ENCODE data around the gene CUX1. TPM values are rescaled to one million over a fixed set of nuclear protein-coding genes. Genes with fewer than 3 reads are reported as not detected.

CUX1 gene
- total RNA-seq, 1 donor from 2014 or later: 46.5 TPM

GRCh38 chr7:101933688-101934121 is 116.3 kb downstream of the CUX1 start:
- no peak for DNase-seq (ENCODE audit: low read depth)

DNA sequence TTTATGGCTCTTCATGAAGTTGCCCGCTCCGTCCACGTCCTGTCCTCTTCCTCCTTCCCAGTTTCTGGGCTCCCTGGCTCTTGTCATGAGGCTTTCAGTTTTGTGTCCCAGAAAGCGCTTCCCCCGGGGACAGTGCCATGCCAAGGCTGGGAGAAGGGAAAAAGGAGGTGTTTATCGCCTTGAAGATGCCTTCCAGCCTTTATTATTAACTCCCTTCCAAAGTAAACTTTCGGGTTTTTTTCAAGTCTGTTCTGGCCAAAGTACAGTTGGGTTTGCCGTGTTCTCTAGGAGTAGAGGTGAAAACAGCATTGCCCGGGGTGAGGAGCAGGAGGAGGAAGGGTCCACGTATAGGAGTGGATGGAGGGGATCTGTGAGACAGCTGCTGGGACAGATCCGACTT is 117.2 kb downstream of the CUX1 start:
- no peak for DNase-seq (ENCODE audit: low read depth)

DNA sequence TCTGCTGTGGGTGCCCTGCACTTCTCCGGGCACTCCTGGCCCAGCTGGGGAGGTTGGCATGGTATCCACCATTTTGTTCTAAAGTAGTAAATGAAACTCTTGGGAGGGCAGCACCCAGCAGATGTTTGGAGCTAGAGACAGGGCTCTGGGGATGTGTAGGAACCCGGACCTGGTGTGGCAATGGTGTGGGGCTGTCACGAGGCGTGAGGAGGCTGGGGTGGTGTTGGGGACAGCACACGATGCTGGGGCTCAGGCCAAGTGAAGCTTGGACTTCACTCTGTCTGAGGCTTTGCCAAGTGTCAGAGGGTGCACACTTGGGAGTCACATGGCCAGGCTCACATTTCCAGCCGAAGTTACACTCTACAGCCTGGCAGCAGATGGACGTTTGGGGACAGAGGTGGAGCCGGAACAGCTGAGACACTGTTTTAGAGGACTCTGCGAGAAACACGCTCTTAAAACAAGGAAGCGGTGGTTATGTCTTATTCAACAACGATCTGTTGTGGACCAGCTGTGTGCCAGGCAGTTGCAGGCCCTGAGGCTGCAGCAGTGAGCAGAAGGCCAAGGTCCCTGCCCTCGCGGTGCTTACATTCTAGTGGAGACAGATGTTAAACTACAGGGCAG is 118.2 kb downstream of the CUX1 start:
- peak; percentile 80 for DNase-seq (ENCODE audit: low read depth)

- DNase-seq (ENCODE audit: low read depth): no peak
These were observed 118.8 kb downstream of the CUX1 start for GRCh38 chr7:101936223-101936610.

- no peak for DNase-seq (ENCODE audit: low read depth)
These were observed 119.3 kb downstream of the CUX1 start for GRCh38 chr7:101936611-101937231.

- no peak for DNase-seq (ENCODE audit: low read depth)
These were observed 120.5 kb downstream of the CUX1 start for GRCh38 chr7:101937717-101938514.

DNA sequence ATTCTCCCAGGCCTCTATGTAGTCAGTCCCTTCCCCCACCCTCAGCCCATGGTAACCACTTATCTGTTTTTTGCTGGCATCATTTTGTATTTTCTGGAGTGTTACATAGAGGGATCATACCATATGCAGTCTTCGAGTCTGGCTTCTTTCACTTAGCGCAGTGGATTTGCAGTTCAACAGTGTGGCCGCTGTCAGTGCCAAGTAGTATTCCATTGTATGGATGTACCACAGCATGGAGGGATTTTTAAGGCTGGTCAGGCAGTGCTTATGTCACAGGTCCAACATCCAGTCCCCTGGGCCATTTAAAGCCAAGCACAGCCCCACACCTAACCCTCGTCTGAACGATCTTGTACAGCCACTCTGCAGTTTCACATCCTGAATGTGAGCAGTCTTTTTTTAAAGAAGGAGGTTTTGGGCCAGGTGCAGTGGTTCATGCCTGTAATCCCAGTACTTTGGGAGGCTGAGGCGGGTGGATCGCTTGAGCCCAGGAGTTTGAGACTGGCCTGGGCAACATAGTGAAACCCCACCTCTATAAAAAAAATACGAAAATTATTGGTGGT is 121.8 kb downstream of the CUX1 start:
- DNase-seq (ENCODE audit: low read depth): no peak

GRCh38 chr7:101940151-101940550 is 122.7 kb downstream of the CUX1 start:
- no peak for DNase-seq (ENCODE audit: low read depth)

DNA sequence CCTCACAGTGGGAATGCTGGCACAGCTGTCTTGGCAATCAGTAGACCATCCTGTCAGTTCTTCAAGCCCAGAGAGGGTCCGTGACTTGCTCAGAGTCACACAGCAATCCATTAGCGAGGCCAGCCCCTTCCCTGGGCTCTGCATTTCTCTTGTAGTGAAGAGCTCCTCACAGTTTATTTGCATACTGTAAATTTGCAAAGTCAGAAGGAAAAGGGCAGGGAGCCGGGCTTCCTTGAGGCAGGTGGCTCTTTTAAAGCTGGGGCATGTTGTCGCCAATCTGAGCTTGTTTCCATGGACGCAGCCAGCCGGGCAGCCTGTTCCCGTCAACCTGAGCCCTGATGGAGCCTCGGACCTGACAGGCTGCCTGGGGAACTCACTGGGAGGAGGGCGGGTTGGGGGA is 123.4 kb downstream of the CUX1 start:
- DNase-seq (ENCODE audit: low read depth): no peak

DNA sequence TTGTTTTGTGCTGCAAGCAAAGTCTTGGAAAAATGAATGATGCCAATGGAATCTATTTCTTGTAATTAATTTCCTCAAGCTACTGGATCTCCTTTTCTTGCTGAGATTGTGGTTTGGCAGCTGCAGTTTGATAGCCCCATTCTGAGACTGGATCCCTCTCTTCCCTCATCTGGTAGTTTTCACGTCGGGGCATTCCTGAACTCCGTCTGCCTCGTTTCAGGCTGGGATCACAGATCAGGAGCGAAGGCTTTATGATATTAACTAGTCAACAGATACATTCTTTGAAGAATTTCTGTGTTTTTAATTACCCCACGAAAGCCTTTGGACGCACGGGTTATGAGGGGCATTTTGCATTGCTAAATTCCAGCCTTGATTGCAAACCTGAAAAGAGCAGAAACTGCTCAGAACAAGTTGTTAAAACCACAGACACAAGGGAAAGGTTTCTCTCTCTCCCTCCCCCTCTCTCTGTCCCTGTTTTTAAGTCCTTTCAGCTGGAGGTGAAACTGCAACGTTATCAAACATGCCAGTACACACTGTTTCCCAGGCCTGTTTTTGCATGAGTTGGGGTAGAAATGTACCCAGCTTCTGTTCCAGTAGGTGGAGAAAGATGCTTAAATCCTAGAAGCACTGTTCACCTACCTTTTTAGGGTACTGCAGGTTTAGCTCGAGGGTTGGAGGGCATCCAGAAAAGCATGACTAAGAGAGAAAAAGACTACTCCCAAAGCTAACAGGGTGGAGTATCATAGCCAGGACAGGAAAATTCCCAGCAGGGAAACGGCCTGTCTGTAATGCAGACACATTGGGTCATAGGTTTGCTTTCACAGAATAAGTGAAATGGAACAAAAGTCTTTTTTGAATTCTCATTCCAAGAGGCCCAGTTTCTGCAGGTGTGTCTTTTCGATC is 124.3 kb downstream of the CUX1 start:
- peak; percentile 54 for DNase-seq (ENCODE audit: low read depth)

DNA sequence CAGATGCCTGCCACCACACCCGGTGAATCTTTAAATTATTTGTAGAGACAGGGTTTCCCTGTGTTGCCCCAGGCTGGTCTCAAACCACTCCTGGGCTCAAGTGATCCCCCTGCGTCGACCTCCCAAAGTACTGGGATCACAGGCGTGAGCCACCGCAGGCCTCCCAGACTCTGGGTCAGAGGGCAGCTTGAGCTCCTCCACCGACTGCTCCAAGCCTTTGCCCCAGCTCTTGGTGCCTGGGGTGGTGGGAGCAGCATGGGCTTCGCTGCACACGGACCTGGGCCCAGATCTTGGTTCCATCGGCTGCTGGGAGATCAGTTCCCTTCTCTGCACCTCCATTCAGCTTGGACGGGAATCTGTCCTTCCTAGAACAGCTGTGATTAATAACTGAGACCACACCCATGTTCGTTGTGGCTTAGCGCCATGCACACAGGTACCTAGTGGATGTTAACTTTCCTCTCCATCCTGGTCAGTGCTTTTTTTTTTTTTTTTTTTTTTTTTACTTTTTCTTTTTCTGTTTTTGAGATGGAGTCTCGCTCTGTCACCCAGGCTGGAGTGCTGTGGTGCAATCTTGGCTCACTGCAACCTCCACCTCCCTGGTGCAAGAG is 125.3 kb downstream of the CUX1 start:
- no peak for DNase-seq (ENCODE audit: low read depth)

GRCh38 chr7:101943306-101943705 is 125.9 kb downstream of the CUX1 start:
- DNase-seq (ENCODE audit: low read depth): no peak

DNA sequence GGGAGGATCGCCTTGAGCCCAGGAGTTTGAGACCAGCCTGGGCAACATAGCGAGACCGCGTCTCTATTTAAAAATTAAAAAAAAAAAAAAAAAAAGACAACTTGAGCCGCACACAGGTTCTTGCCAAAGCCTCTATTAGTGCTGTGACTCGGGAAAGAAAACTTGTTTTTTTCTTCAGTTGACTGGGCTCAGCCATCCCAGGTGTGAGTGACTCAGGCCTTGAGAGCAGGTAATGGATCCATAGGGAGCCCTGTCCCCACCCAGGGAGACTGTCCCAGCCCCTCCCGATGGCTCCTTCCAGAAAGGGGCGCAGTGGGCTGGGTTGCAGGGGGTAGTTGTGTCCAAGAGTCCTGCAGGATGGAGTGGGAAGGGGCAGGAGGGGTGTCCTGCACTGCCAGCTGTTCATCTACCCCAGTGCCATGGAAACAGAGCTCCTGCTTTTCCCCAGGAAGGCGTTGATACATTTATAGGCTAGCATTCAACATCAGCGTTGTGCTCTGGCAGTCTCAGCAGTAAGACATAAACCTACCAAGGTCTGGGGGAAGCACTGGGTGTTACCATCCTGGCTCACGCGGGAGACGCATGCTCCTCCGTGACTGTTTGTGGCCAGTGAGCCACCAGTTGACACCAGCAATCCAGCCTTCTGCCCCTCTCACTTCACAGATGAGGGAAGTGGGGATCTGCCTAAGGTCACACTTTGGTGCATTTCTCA is 126.6 kb downstream of the CUX1 start:
- no peak for DNase-seq (ENCODE audit: low read depth)

GRCh38 chr7:101944611-101945010 is 127.2 kb downstream of the CUX1 start:
- DNase-seq (ENCODE audit: low read depth): no peak

- DNase-seq (ENCODE audit: low read depth): no peak
These were observed 127.8 kb downstream of the CUX1 start for GRCh38 chr7:101945034-101945758.

GRCh38 chr7:101947899-101948298 is 130.5 kb downstream of the CUX1 start:
- DNase-seq (ENCODE audit: low read depth): no peak

GRCh38 chr7:101948650-101949049 is 131.2 kb downstream of the CUX1 start:
- DNase-seq (ENCODE audit: low read depth): no peak

DNA sequence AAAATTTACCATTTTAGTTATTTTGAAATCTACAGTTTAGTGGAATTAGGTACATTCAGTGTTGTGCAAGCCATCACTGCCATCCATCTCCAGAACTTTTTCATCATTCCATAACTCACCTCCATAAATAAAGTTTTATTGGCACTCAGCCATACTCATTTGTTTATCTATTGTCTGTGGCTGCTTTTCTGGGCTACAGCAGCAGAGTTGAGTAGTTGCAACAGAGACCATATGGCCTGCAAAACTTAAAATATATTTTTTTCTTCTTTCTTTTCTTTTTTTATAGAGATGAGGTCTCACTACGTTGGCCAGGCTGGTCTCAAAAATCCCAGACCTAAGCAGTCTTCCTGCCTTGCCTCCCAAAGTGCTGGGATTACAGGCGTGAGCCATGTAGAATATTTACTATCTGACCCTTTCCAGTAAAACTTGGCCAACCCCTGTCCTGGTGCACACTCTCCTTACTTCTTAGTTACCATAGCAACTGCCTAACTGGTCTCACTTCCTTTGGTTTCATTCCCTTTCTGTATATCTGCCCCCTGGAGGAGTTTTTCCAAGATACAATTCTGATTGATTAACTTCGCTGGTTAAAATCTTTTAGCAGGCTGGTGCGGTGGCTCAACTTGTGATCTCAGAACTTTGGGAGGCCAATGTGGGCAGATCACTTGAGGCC is 133.2 kb downstream of the CUX1 start:
- DNase-seq (ENCODE audit: low read depth): peak; percentile 23

GRCh38 chr7:101951757-101952156 is 134.3 kb downstream of the CUX1 start:
- DNase-seq (ENCODE audit: low read depth): no peak

Measured in myocyte (in vitro differentiated cells).